Measurements from ENCODE around the gene SCAANT1.

The SCAANT1 gene

GRCh38 chr3:63892773-63893352 lies 19.3 kb downstream of the SCAANT1 start:
- DNase-seq (ENCODE audit: low read depth, low spot score), result no peak
- H3K4me3 ChIP-seq (ENCODE audit: low read depth, low read length), result no peak overlapping the region
- in situ Hi-C loops (cut with HindIII; ENCODE audit: low sequenced_read_pairs), result no loop called here
- no peak for TF ChIP-seq CTCF (IDR thresholded peaks at IDR 0.05; ENCODE audit: low read depth, low read length)

- TF ChIP-seq CTCF (IDR thresholded peaks at IDR 0.05; ENCODE audit: low read depth, low read length), result no peak
- no peak for DNase-seq (ENCODE audit: low read depth, low spot score)
- H3K4me3 ChIP-seq (ENCODE audit: low read depth, low read length), result no peak overlapping the region
- in situ Hi-C loops (cut with HindIII; ENCODE audit: low sequenced_read_pairs), result no loop called here
These were observed 20.7 kb downstream of the SCAANT1 start for GRCh38 chr3:63891518-63891917.

GRCh38 chr3:63886858-63887257 lies 25.3 kb downstream of the SCAANT1 start:
- TF ChIP-seq CTCF (IDR thresholded peaks at IDR 0.05; ENCODE audit: low read depth, low read length), result no peak
- H3K4me3 ChIP-seq (ENCODE audit: low read depth, low read length), result no peak overlapping the region
- no peak for DNase-seq (ENCODE audit: low read depth, low spot score)
- in situ Hi-C loops (cut with HindIII; ENCODE audit: low sequenced_read_pairs), result no loop called here

- in situ Hi-C loops (cut with HindIII; ENCODE audit: low sequenced_read_pairs), result no loop called here
- DNase-seq (ENCODE audit: low read depth, low spot score), result no peak
- no peak overlapping the region for H3K4me3 ChIP-seq (ENCODE audit: low read depth, low read length)
- no peak for TF ChIP-seq CTCF (IDR thresholded peaks at IDR 0.05; ENCODE audit: low read depth, low read length)
These were observed 31.5 kb downstream of the SCAANT1 start for GRCh38 chr3:63880653-63881052.

GRCh38 chr3:63878394-63879060 lies 33.7 kb downstream of the SCAANT1 start:
- no peak for TF ChIP-seq CTCF (IDR thresholded peaks at IDR 0.05; ENCODE audit: low read depth, low read length)
- in situ Hi-C loops (cut with HindIII; ENCODE audit: low sequenced_read_pairs), result no loop called here
- H3K4me3 ChIP-seq (ENCODE audit: low read depth, low read length), result no peak overlapping the region
- DNase-seq (ENCODE audit: low read depth, low spot score), result no peak

GRCh38 chr3:63877737-63878393 lies 34.3 kb downstream of the SCAANT1 start:
- peak; percentile 42 for DNase-seq (ENCODE audit: low read depth, low spot score)
- no peak for TF ChIP-seq CTCF (IDR thresholded peaks at IDR 0.05; ENCODE audit: low read depth, low read length)
- no peak overlapping the region for H3K4me3 ChIP-seq (ENCODE audit: low read depth, low read length)
- in situ Hi-C loops (cut with HindIII; ENCODE audit: low sequenced_read_pairs), result no loop called here

Data from astrocyte of the spinal cord (primary cell).